Measurements from ENCODE around the gene IMMP2L.

GRCh38 chr7:111093496-111093895, 468.8 kb downstream of the IMMP2L start:
- TF ChIP-seq CTCF (IDR thresholded peaks at IDR 0.05) = no peak
- TF ChIP-seq EP300 (IDR thresholded peaks at IDR 0.05) = no peak

Measured in esophagus muscularis mucosa (tissue), 3 donors.